H1 (cell line): ENCODE results near the gene TMEM187. TPM values are rescaled to one million over a fixed set of nuclear protein-coding genes. Genes with fewer than 3 reads are reported as not detected.
A peak's percentile ranks its signal among the peaks of the same experiment; 100 is the strongest.

Experiments used
- CTCF ChIA-PET: fragments of 300-600 bp; sonication (Branson Sonifier 250); formaldehyde crosslinking; loops from one replicate; lab custom pipeline; 2021; ENCODE audit not compliant: partially characterized antibody; lab: Charles Lee
- POLR2A ChIA-PET: fragments of 300-600 bp; sonication (Branson Sonifier 250); formaldehyde crosslinking; loops from one replicate; lab custom pipeline; 2021; ENCODE audit warnings: inconsistent platforms; ENCODE audit not compliant: partially characterized antibody; lab: Charles Lee
- DNase-seq, 2 experiments: peaks; one replicate each; pipeline versions ENCODE4 v3.0.0 to v3.0.0-alpha.2; 2010 to 2022; ENCODE audit warnings: low spot score in 2 of 2, low read depth in 1 of 2, mixed read lengths in 1 of 2
- FAIRE-seq: peaks from 2 replicates; lab custom pipeline; 2011; peaks lifted over from hg19 to GRCh38; lab: Jason Lieb, UNC
- H2AFZ ChIP-seq: 2 replicates; pipeline ENCODE4 v1.8.1; 2012; ENCODE audit warnings: low read length, inconsistent platforms
- H2AK5ac ChIP-seq: 2 replicates; pipeline ENCODE4 v1.6.1; 2013; ENCODE audit warnings: low read depth, low read length
- H2BK120ac ChIP-seq: replicated peaks from 2 replicates; pipeline ENCODE3; 2013; ENCODE audit warnings: low read depth, low read length, inconsistent platforms
- H2BK12ac ChIP-seq: 2 replicates; pipeline ENCODE4 v1.6.1; 2013; ENCODE audit warnings: low read depth, low read length
- H2BK15ac ChIP-seq: 2 replicates; pipeline ENCODE4 v1.6.1; 2013; ENCODE audit warnings: low read length
- H2BK20ac ChIP-seq: 2 replicates; pipeline ENCODE4 v1.6.1; 2013; ENCODE audit warnings: low read length
- H2BK5ac ChIP-seq: 2 replicates; pipeline ENCODE4 v1.6.1; 2013; ENCODE audit warnings: low read depth, low read length
- H3K14ac ChIP-seq: 2 replicates; pipeline ENCODE4 v1.6.1; 2013; ENCODE audit warnings: inconsistent platforms; ENCODE audit not compliant: insufficient read length
- H3K18ac ChIP-seq: 2 replicates; pipeline ENCODE4 v1.6.1; 2013; ENCODE audit warnings: low read length; ENCODE audit errors: extremely low read depth
- H3K23ac ChIP-seq: 2 replicates; pipeline ENCODE4 v1.6.1; 2013; ENCODE audit warnings: inconsistent platforms; ENCODE audit not compliant: insufficient read length
- H3K23me2 ChIP-seq: 2 replicates; pipeline ENCODE4 v1.6.1; 2013; ENCODE audit warnings: low read depth, low read length
- H3K27ac ChIP-seq: 2 replicates; pipeline ENCODE4 v1.6.1; 2011; ENCODE audit warnings: low read depth, low read length, inconsistent platforms
- H3K27me3 ChIP-seq, 4 experiments: replicated peaks in 1 of 4; 1 replicate in 1 of 4; 2 replicates in 3 of 4; pipeline versions ENCODE4 v1.6.1 to v1.8.1; 2011 to 2013; ENCODE audit warnings: low read length in 3 of 4, mild to moderate bottlenecking in 3 of 4, inconsistent platforms in 2 of 4, mixed read lengths in 2 of 4, moderate library complexity in 1 of 4; ENCODE audit not compliant: control insufficient read depth in 3 of 4, insufficient read depth in 3 of 4; ENCODE audit errors: extremely low read depth in 1 of 4
- H3K36me3 ChIP-seq, 4 experiments: 2 replicates each; pipeline versions ENCODE4 v1.6.1 to v1.8.1; 2011 to 2013; ENCODE audit warnings: mild to moderate bottlenecking in 4 of 4, low read length in 3 of 4, moderate library complexity in 2 of 4, control low read depth in 1 of 4, inconsistent platforms in 1 of 4; ENCODE audit not compliant: insufficient read depth in 4 of 4, control insufficient read depth in 2 of 4
- H3K4ac ChIP-seq: replicated peaks from 2 replicates; pipeline ENCODE3; 2013; ENCODE audit warnings: low read length, low read depth, mixed read lengths, inconsistent platforms; ENCODE audit not compliant: insufficient read length
- H3K4me1 ChIP-seq, 4 experiments: replicated peaks in 1 of 4; 1 replicate in 1 of 4; 2 replicates in 3 of 4; pipeline versions ENCODE4 v1.6.1 to v1.8.1; 2011 to 2013; ENCODE audit warnings: low read length in 3 of 4, inconsistent platforms in 2 of 4, mixed read lengths in 1 of 4; ENCODE audit not compliant: insufficient read depth in 4 of 4, control insufficient read depth in 3 of 4
- H3K4me2 ChIP-seq, 2 experiments: 2 replicates each; pipeline versions ENCODE4 v1.6.1 to v1.8.1; 2011 to 2013; ENCODE audit warnings: low read depth in 2 of 2, low read length in 2 of 2, control low read depth in 1 of 2, inconsistent platforms in 1 of 2, mild to moderate bottlenecking in 1 of 2; ENCODE audit not compliant: insufficient read depth in 1 of 2
- H3K4me3 ChIP-seq, 4 experiments: fragments of 200-600, 300-600 bp in 1 of 4; sonication (generic), shearing (Covaris generic), sonication (Bioruptor Twin) in 1 of 4; 2 replicates each; pipeline versions ENCODE4 v1.5.1 to v1.8.1; 2011 to 2016; ENCODE audit warnings: low read length in 4 of 4, low read depth in 3 of 4, control low read depth in 2 of 4, inconsistent platforms in 2 of 4, mild to moderate bottlenecking in 2 of 4, mixed read lengths in 1 of 4, moderate library complexity in 1 of 4; ENCODE audit not compliant: insufficient read depth in 2 of 4; ENCODE audit errors: extremely low read depth in 1 of 4
- H3K56ac ChIP-seq: replicated peaks from 2 replicates; pipeline ENCODE3; 2013; ENCODE audit warnings: low read depth, mild to moderate bottlenecking, mixed read lengths, low read length, inconsistent platforms; ENCODE audit not compliant: insufficient read length
- H3K79me1 ChIP-seq: 2 replicates; pipeline ENCODE4 v1.6.1; 2013; ENCODE audit warnings: low read depth, low read length, control low read depth
- H3K79me2 ChIP-seq, 2 experiments: 2 replicates each; pipeline versions ENCODE4 v1.6.1 to v1.8.1; 2012 to 2013; ENCODE audit warnings: low read length in 2 of 2, mild to moderate bottlenecking in 2 of 2, inconsistent platforms in 1 of 2; ENCODE audit not compliant: insufficient read depth in 2 of 2, control insufficient read depth in 1 of 2
- H3K9ac ChIP-seq, 4 experiments: replicated peaks in 1 of 4; 1 replicate in 1 of 4; 2 replicates in 3 of 4; pipeline versions ENCODE4 v1.6.1 to v1.8.1; 2011 to 2013; ENCODE audit warnings: low read depth in 3 of 4, low read length in 3 of 4, control low read depth in 2 of 4, mild to moderate bottlenecking in 2 of 4, moderate library complexity in 2 of 4, inconsistent platforms in 1 of 4; ENCODE audit errors: extremely low read depth in 1 of 4
- H3K9me3 ChIP-seq, 2 experiments: 2 replicates each; pipeline versions ENCODE4 v1.6.1 to v1.8.1; 2012 to 2013; ENCODE audit warnings: mild to moderate bottlenecking in 2 of 2, moderate library complexity in 2 of 2, control low read depth in 1 of 2, inconsistent platforms in 1 of 2, low read depth in 1 of 2, low read length in 1 of 2, mixed read lengths in 1 of 2; ENCODE audit not compliant: insufficient read depth in 2 of 2
- H4K20me1 ChIP-seq, 2 experiments: replicated peaks in 1 of 2; 2 replicates each; pipeline versions ENCODE3 to v1.8.1; 2011 to 2013; ENCODE audit warnings: inconsistent platforms in 2 of 2, low read length in 2 of 2, mild to moderate bottlenecking in 1 of 2; ENCODE audit not compliant: insufficient read depth in 2 of 2, control insufficient read depth in 1 of 2
- H4K5ac ChIP-seq: 2 replicates; pipeline ENCODE4 v1.6.1; 2013; ENCODE audit warnings: low read length, low read depth, mixed read lengths, inconsistent platforms; ENCODE audit not compliant: insufficient read length
- H4K8ac ChIP-seq: 2 replicates; pipeline ENCODE4 v1.8.0; 2013; ENCODE audit warnings: mild to moderate bottlenecking, moderate library complexity, low read length, inconsistent platforms; ENCODE audit not compliant: insufficient read depth; ENCODE audit errors: extremely low read depth
- H4K91ac ChIP-seq: replicated peaks from 2 replicates; pipeline ENCODE3; 2013; ENCODE audit warnings: low read length, mixed read lengths, inconsistent platforms; ENCODE audit not compliant: insufficient read length
- ASH2L ChIP-seq: fragments of 200-600, 300-600 bp; sonication (generic); IDR thresholded peaks from one replicate; pipeline ENCODE4 v1.7.1; 2017; ENCODE audit warnings: low read length
- CEBPB ChIP-seq: IDR thresholded peaks from 2 replicates; pipeline ENCODE4 v1.6.1; 2012; ENCODE audit warnings: low read depth, low read length
- CHD1 ChIP-seq: IDR thresholded peaks from 2 replicates; pipeline ENCODE4 v1.6.1; 2012; ENCODE audit warnings: low read depth, low read length, improper control_type of control experiment
- EGR1 ChIP-seq: IDR thresholded peaks from 2 replicates; pipeline ENCODE4 v1.6.1; 2011; ENCODE audit warnings: low read depth, low read length, borderline replicate concordance
- GABPA ChIP-seq: IDR thresholded peaks from 2 replicates; pipeline ENCODE4 v1.6.1; 2011; ENCODE audit warnings: mild to moderate bottlenecking, low read length, moderate library complexity, borderline replicate concordance; ENCODE audit not compliant: insufficient read depth
- POLR2A ChIP-seq, 2 experiments: IDR thresholded peaks; 1 replicate in 1 of 2; 2 replicates in 1 of 2; pipeline ENCODE4 v1.6.1; 2011; ENCODE audit warnings: low read depth in 2 of 2, low read length in 2 of 2, mild to moderate bottlenecking in 2 of 2; ENCODE audit errors: control extremely low read depth in 1 of 2
- RBBP5 ChIP-seq: IDR thresholded peaks from 2 replicates; pipeline ENCODE4 v1.7.1; 2012; ENCODE audit warnings: low read depth, mild to moderate bottlenecking, inconsistent platforms, low read length, moderate library complexity, borderline replicate concordance
- SIX5 ChIP-seq: IDR thresholded peaks from 2 replicates; pipeline ENCODE4 v1.6.1; 2011; ENCODE audit warnings: mild to moderate bottlenecking, low read depth, low read length
- SP2 ChIP-seq: IDR thresholded peaks from 2 replicates; pipeline ENCODE4 v1.6.1; 2012; ENCODE audit warnings: mild to moderate bottlenecking, low read length, inconsistent platforms
- TAF1 ChIP-seq: IDR thresholded peaks from 2 replicates; pipeline ENCODE4 v1.6.1; 2011; ENCODE audit warnings: mild to moderate bottlenecking, low read depth, low read length
- WGBS, 2 experiments: shearing (Covaris generic) in 1 of 2; methylation state at CpG; one replicate each; pipeline versions ENCODE4 v1.1.6 to v1.1.7; 2013 to 2015; ENCODE audit warnings: low lambda C conversion rate in 2 of 2, mixed read lengths in 2 of 2, inconsistent platforms in 1 of 2, low coverage in 1 of 2, missing lambda C conversion rate in 1 of 2; ENCODE audit not compliant: insufficient replicate concordance in 2 of 2, insufficient coverage in 1 of 2, insufficient read length in 1 of 2; ENCODE audit errors: extremely low coverage in 1 of 2, missing lambda C conversion rate in 1 of 2; 5-methylcytosine and 5-hydroxymethylcytosine counted together
- polyA plus RNA-seq, 7 experiments: library from polyadenylated mRNA; depleted of rRNA in 3 of 7; stranded (reverse) in 5 of 7; unstranded in 2 of 7; fragments of >200 nt in 5 of 7; fragments of 200-250 nt in 2 of 7; gene quantifications; 1 replicate in 5 of 7; 2 replicates in 1 of 7; 4 replicates in 1 of 7; pipeline versions ENCODE4 v1.2.1 to v1.2.3, GENCODE V29; 2011 to 2013; ENCODE audit warnings: missing spikeins in 2 of 7, mixed read lengths in 2 of 7
- total RNA-seq: library from RNA; stranded (reverse); fragmentation: NEBNext Ultra II Directional; extraction: Animal tissue kit (Norgen Biotek cat#: 25700); gene quantifications from 2 replicates; pipeline ENCODE4 v1.2.1, GENCODE V29; 2021
- TF ChIP-seq, protein P1 (sequence below): IDR thresholded peaks from 2 replicates; pipeline ENCODE4 v1.6.1; 2011; ENCODE audit warnings: low read length, improper control_type of control experiment

TMEM187 gene
- total and polyA plus RNA-seq, 2 of the 8 experiments (the other 6 are each of a cell fraction or from before 2014, with no cell fraction given), result 5.0 to 14.5 TPM

DNA sequence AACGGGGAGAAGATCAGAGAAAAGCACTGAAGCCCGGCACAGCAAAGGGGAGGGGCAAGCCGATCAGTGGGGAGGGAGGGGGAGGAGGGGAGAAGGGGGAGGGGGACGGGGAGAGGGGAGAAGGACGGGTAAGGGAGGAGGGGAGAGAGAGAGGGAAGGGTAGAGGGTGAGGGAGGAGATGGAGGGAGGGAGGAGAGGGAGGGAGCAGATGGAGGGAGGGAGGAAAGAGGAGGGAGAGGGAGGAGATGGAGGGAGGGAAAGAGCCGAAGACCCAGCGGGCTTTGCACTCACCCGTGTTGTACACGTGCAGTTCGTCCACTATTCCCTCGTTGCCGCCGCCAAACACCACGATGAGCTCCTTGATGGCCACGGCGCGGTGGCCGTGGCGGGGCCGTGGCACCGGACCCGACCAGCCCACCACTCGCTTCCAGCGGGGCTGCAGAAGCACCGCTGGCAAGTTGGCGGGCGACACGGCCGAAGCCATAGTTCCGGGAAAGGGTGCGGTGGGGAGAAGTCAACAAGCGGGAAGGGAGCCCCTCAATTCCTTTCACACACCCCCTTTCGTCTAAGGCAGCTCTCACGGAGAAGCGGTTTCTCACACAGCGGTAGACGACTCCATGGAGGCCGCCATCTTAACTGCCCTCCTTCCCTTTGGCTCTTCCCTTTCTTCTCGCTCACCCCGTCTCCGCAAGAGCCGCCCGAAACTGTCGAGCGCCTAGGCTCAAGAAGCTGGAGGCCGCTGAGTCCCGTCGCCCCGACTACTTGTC lies 2.0 kb upstream of the TMEM187 start:
- peak overlapping the region; percentile 78; the same call in 1 of the 2 replicates for H3K18ac ChIP-seq
- H3K4me2 ChIP-seq, result peak overlapping the region; percentile 66 to 85
- H3K23me2 ChIP-seq, result peaks cover 8% of the 10 kb centered on the region; the same call in 1 of the 2 replicates
- peak overlapping the region; percentile 96 for H4K91ac ChIP-seq
- peaks cover 2% of the 10 kb centered on the region; the same call in 1 of the 2 replicates for H3K79me1 ChIP-seq
- ChIA-PET POLR2A (interaction anchor here (0.7 to 4.6 kb wide), 32 partner anchors 9 to 399 kb away, joined by 3 to 43 read pairs (median 4); partner anchors contain the start of genes ARHGAP4, IRAK1, L1CAM and SRPK3), CTCF (interaction anchor here (1.0 to 11.2 kb wide), 3 partner anchors 22 to 45 kb away, joined by 4 to 102 read pairs (median 8); partner anchors contain the start of gene RENBP)
- H3K27ac ChIP-seq, result peak overlapping the region; percentile 99
- H3K23ac ChIP-seq, result no peak overlapping the region
- H2BK20ac ChIP-seq, result no peak overlapping the region
- H3K36me3 ChIP-seq, result no peaks in the 10 kb centered on the region
- H3K4ac ChIP-seq, result peak overlapping the region; percentile 32
- DNase-seq (peak in 1 of 2 experiments; percentile 63), FAIRE-seq (no peak)
- peak overlapping the region; percentile 50; the same call in 1 of the 2 replicates for H2BK12ac ChIP-seq
- peak overlapping the region; percentile 92 to 99 (median 95) for H3K4me3 ChIP-seq
- H4K8ac ChIP-seq, result peak overlapping the region; percentile 100
- WGBS, 2 experiments, result 0% methylated on average over 8 of the region's 49 CpGs; no CpG with 5 or more reads in 1 of the 2 experiments
- peaks cover 41 to 52% of the 10 kb centered on the region in 2 experiments for H3K79me2 ChIP-seq
- H3K14ac ChIP-seq, result no peak overlapping the region
- H2AFZ ChIP-seq, result no peak overlapping the region
- peak overlapping the region; percentile 43 for H2BK120ac ChIP-seq
- H3K9ac ChIP-seq, result peak overlapping the region; percentile 95 to 100 (median 99)
- H3K27me3 ChIP-seq, result no peaks in the 10 kb centered on the region
- peak overlapping the region; percentile 97 for H3K56ac ChIP-seq
- H3K9me3 ChIP-seq, result no peaks in the 10 kb centered on the region
- H2BK5ac ChIP-seq, result peak overlapping the region; percentile 99
- peaks cover 4 to 26% (median 17%) of the 10 kb centered on the region in 4 experiments for H3K4me1 ChIP-seq
- peak overlapping the region; percentile 91 for H4K5ac ChIP-seq
- H2BK15ac ChIP-seq, result no peak overlapping the region
- H4K20me1 ChIP-seq, result peaks cover 18 to 26% of the 10 kb centered on the region in 2 experiments
- H2AK5ac ChIP-seq, result 0 out of 2 replicates have a peak overlapping the region, but pooled peaks have one; percentile 65
- peak; percentile 79; the same call in 1 of the 2 replicates for TF ChIP-seq EGR1
- 0 out of 2 replicates have a peak, but pooled peaks have one; percentile 50 for TF ChIP-seq TAF1
- TF ChIP-seq SIX5, result no peak
- no peak for TF ChIP-seq SP2
- TF ChIP-seq, protein P1, sequence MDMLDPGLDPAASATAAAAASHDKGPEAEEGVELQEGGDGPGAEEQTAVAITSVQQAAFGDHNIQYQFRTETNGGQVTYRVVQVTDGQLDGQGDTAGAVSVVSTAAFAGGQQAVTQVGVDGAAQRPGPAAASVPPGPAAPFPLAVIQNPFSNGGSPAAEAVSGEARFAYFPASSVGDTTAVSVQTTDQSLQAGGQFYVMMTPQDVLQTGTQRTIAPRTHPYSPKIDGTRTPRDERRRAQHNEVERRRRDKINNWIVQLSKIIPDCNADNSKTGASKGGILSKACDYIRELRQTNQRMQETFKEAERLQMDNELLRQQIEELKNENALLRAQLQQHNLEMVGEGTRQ, result no peak
- TF ChIP-seq POLR2A (IDR thresholded peaks at IDR 0.05; ENCODE audit: control extremely low read depth in 1 of 2, low read depth in 2 of 2, low read length in 2 of 2), result peak in 1 of 2 experiments; percentile 65; a peak in 2 of 3 replicates
- TF ChIP-seq GABPA, result no peak
- TF ChIP-seq CHD1, result no peak
- TF ChIP-seq ASH2L, result peak; percentile 53
- TF ChIP-seq RBBP5, result 0 out of 2 replicates have a peak, but pooled peaks have one; percentile 57
- TF ChIP-seq CEBPB, result no peak
